OCI-LY7 (cell line): ENCODE results near the gene TP73. TPM values are rescaled to one million over a fixed set of nuclear protein-coding genes. Genes with fewer than 3 reads are reported as not detected.

Source experiments
- BruUV-seq: library from RNA; stranded (reverse); fragments of 400-500 nt; replicated peaks from 2 replicates; lab custom pipeline; 2021; lab: Mats Ljungman, UMichigan
- CTCF ChIA-PET: fragments of 300-600 bp; sonication (Branson Sonifier 250); formaldehyde crosslinking; loops from one replicate; lab custom pipeline; 2022; ENCODE audit warnings: antibody characterized with exemption; ENCODE audit not compliant: unreplicated experiment; lab: Charles Lee
- POLR2A ChIA-PET: fragments of 300-600 bp; sonication (Branson Sonifier 250); formaldehyde crosslinking; loops from one replicate; lab custom pipeline; 2022; ENCODE audit warnings: antibody characterized with exemption; lab: Charles Lee
- DNase-seq: peaks from one replicate; pipeline ENCODE4 v3.0.0-alpha.2; 2015; ENCODE audit warnings: low spot score
- H2AFZ ChIP-seq: fragments of 200-600 bp; sonication (generic), shearing (Covaris generic); 2 replicates; pipeline ENCODE4 v1.6.1; 2014; ENCODE audit warnings: mild to moderate bottlenecking, antibody characterized with exemption, low read length, moderate library complexity
- H3K27ac ChIP-seq: fragments of 200-600 bp; sonication (generic); 2 replicates; pipeline ENCODE4 v1.5.1; 2014; ENCODE audit warnings: mixed run types, low read depth, mild to moderate bottlenecking, moderate library complexity, low read length, inconsistent platforms; ENCODE audit not compliant: poor library complexity, severe bottlenecking
- H3K36me3 ChIP-seq: fragments of 200-600 bp; sonication (generic); 2 replicates; pipeline ENCODE4 v1.6.1; 2014; ENCODE audit warnings: mild to moderate bottlenecking, antibody characterized with exemption, low read length, moderate library complexity, mixed read lengths; ENCODE audit not compliant: insufficient read depth
- H3K4me1 ChIP-seq: fragments of 200-600 bp; sonication (generic); 2 replicates; pipeline ENCODE4 v1.5.1; 2014; ENCODE audit warnings: mild to moderate bottlenecking, low read length; ENCODE audit not compliant: insufficient read depth, poor library complexity, severe bottlenecking
- H3K4me2 ChIP-seq: fragments of 200-600 bp; sonication (generic); 2 replicates; pipeline ENCODE4 v1.6.1; 2014; ENCODE audit warnings: mild to moderate bottlenecking, low read length
- H3K4me3 ChIP-seq: fragments of 200-600 bp; sonication (generic); 2 replicates; pipeline ENCODE4 v1.5.1; 2014; ENCODE audit warnings: mild to moderate bottlenecking, low read depth, low read length; ENCODE audit not compliant: poor library complexity, severe bottlenecking
- H3K79me2 ChIP-seq: fragments of 200-600 bp; sonication (generic); 2 replicates; pipeline ENCODE4 v1.6.1; 2016; ENCODE audit warnings: low read depth, mild to moderate bottlenecking, low read length, moderate library complexity, mixed read lengths; ENCODE audit not compliant: insufficient read depth
- H3K9me2 ChIP-seq: fragments of 200-600 bp; sonication (generic); 2 replicates; pipeline ENCODE4 v1.6.1; 2016; ENCODE audit warnings: mild to moderate bottlenecking, low read length, mixed read lengths; ENCODE audit not compliant: insufficient read depth
- H3K9me3 ChIP-seq: fragments of 200-600 bp; sonication (generic); 2 replicates; pipeline ENCODE4 v1.6.1; 2014; ENCODE audit warnings: mild to moderate bottlenecking, mixed run types, low read length, mixed read lengths
- H4K20me1 ChIP-seq: fragments of 200-600 bp; sonication (generic); 2 replicates; pipeline ENCODE4 v1.6.1; 2014; ENCODE audit warnings: mild to moderate bottlenecking, antibody characterized with exemption, low read length, moderate library complexity, mixed read lengths; ENCODE audit not compliant: insufficient read depth
- CTCF ChIP-seq: fragments of 200-600 bp; sonication (generic); conservative IDR thresholded peaks from 2 replicates; pipeline ENCODE4 v1.5.1; 2014; ENCODE audit warnings: mild to moderate bottlenecking, antibody characterized with exemption, low read length, moderate library complexity, mixed read lengths
- EZH2phosphoT487 ChIP-seq: fragments of 200-600 bp; sonication (generic); IDR thresholded peaks from 2 replicates; pipeline ENCODE4 v1.6.1; 2018; ENCODE audit warnings: low read depth, borderline replicate concordance, mild to moderate bottlenecking, mixed run types, antibody characterized with exemption, low read length, moderate library complexity, mixed read lengths
- intact Hi-C: fragments of 100-400 bp; cut with micrococcal nuclease; formaldehyde crosslinking; loops from one replicate; pipeline ENCODE4 v1.10.0; 2022; ENCODE audit not compliant: unreplicated experiment
- total RNA-seq, 2 experiments: library from RNA; depleted of rRNA in 1 of 2; stranded (reverse); fragments of >200 nt in 1 of 2; shearing (Covaris generic) in 1 of 2; gene quantifications; 2 replicates each; pipeline ENCODE4 v1.2.3, GENCODE V29; 2014 to 2022

Gene TP73
- total RNA-seq, 2 experiments from 2014 or later, result 0.48 TPM; not detected in 1

GRCh38 chr1:3639397-3639911 lies 12.9 kb upstream of the TP73 start:
- peaks cover 39% of the 10 kb centered on the region for H3K36me3 ChIP-seq
- H3K79me2 ChIP-seq, result no peaks in the 10 kb centered on the region
- TF ChIP-seq EZH2phosphoT487, result no peak
- TF ChIP-seq CTCF, result no peak
- no peak overlapping the region for H3K4me3 ChIP-seq
- intact Hi-C loops, result no loop called here
- H3K9me2 ChIP-seq, result no peaks in the 10 kb centered on the region
- H3K4me1 ChIP-seq, result no peaks in the 10 kb centered on the region
- no peaks in the 10 kb centered on the region for H4K20me1 ChIP-seq
- BruUV-seq, result no TSS peak
- CTCF ChIA-PET, result no interaction called here
- no peak overlapping the region for H3K4me2 ChIP-seq
- no peaks in the 10 kb centered on the region for H3K9me3 ChIP-seq
- no peak overlapping the region for H2AFZ ChIP-seq
- H3K27ac ChIP-seq, result no peak overlapping the region
- no peak for DNase-seq
- POLR2A ChIA-PET, result no interaction called here

GRCh38 chr1:3640121-3640837 lies 12.0 kb upstream of the TP73 start:
- H3K9me3 ChIP-seq, result no peaks in the 10 kb centered on the region
- H3K79me2 ChIP-seq, result no peaks in the 10 kb centered on the region
- H3K9me2 ChIP-seq, result no peaks in the 10 kb centered on the region
- H4K20me1 ChIP-seq, result no peaks in the 10 kb centered on the region
- BruUV-seq, result no TSS peak
- H2AFZ ChIP-seq, result no peak overlapping the region
- peaks cover 38% of the 10 kb centered on the region for H3K36me3 ChIP-seq
- H3K4me2 ChIP-seq, result no peak overlapping the region
- intact Hi-C loops, result no loop called here
- no peak for DNase-seq
- no peak overlapping the region for H3K27ac ChIP-seq
- H3K4me3 ChIP-seq, result no peak overlapping the region
- CTCF ChIA-PET, result no interaction called here
- no peak for TF ChIP-seq EZH2phosphoT487
- no peak for TF ChIP-seq CTCF
- no peaks in the 10 kb centered on the region for H3K4me1 ChIP-seq
- POLR2A ChIA-PET, result no interaction called here

GRCh38 chr1:3641046-3641760 lies 11.1 kb upstream of the TP73 start:
- no peak overlapping the region for H2AFZ ChIP-seq
- no peaks in the 10 kb centered on the region for H3K9me2 ChIP-seq
- CTCF ChIA-PET, result no interaction called here
- no peak overlapping the region for H3K4me3 ChIP-seq
- POLR2A ChIA-PET, result no interaction called here
- intact Hi-C loops, result no loop called here
- H3K27ac ChIP-seq, result no peak overlapping the region
- BruUV-seq, result no TSS peak
- no peaks in the 10 kb centered on the region for H3K9me3 ChIP-seq
- no peak for DNase-seq
- no peaks in the 10 kb centered on the region for H3K79me2 ChIP-seq
- H3K4me2 ChIP-seq, result no peak overlapping the region
- H4K20me1 ChIP-seq, result no peaks in the 10 kb centered on the region
- H3K4me1 ChIP-seq, result no peaks in the 10 kb centered on the region
- H3K36me3 ChIP-seq, result peaks cover 37% of the 10 kb centered on the region; the same call in 1 of the 2 replicates
- TF ChIP-seq EZH2phosphoT487, result no peak
- no peak for TF ChIP-seq CTCF
